Erythroblast (primary cell): ENCODE data around the gene CRYBG2.

Experiments
- DNase-seq, 2 experiments: peaks; one replicate each; lab custom pipeline; 2025; lab: John Stamatoyannopoulos, UW
- GATA1 ChIP-seq: IDR thresholded peaks from 2 replicates; pipeline ENCODE4 v1.6.1; 2011; ENCODE audit warnings: low read depth, mild to moderate bottlenecking, control low read depth, low read length, moderate library complexity
- POLR2A ChIP-seq: IDR thresholded peaks from 2 replicates; pipeline ENCODE4 v1.6.1; 2011; ENCODE audit warnings: mild to moderate bottlenecking, low read length

CRYBG2 gene

GRCh38 chr1:26328597-26328996 lies 25.3 kb downstream of the CRYBG2 start:
- DNase-seq = no peak
- no peak for TF ChIP-seq POLR2A
- TF ChIP-seq GATA1 = no peak

GRCh38 chr1:26327956-26328362 lies 26.0 kb downstream of the CRYBG2 start:
- TF ChIP-seq GATA1 = no peak
- TF ChIP-seq POLR2A = no peak
- no peak for DNase-seq

GRCh38 chr1:26324550-26324949 lies 29.4 kb downstream of the CRYBG2 start:
- no peak for DNase-seq
- TF ChIP-seq GATA1 (no peak), POLR2A (no peak)

- no peak for TF ChIP-seq POLR2A
- no peak for DNase-seq
Measured at GRCh38 chr1:26323382-26323781, 30.5 kb downstream of the CRYBG2 start.

- no peak for DNase-seq
- TF ChIP-seq POLR2A = no peak
- TF ChIP-seq GATA1 = no peak
Measured at GRCh38 chr1:26322042-26322331, 31.9 kb downstream of the CRYBG2 start.

GRCh38 chr1:26321315-26322041 lies 32.5 kb downstream of the CRYBG2 start:
- TF ChIP-seq GATA1 (no peak), POLR2A (no peak)
- DNase-seq = peak in 1 of 2 experiments; percentile 94

GRCh38 chr1:26320896-26321295 lies 33.0 kb downstream of the CRYBG2 start:
- TF ChIP-seq POLR2A = no peak
- no peak for TF ChIP-seq GATA1
- no peak for DNase-seq

- DNase-seq = peak in 1 of 2 experiments; percentile 19
- no peak for TF ChIP-seq GATA1
- TF ChIP-seq POLR2A = no peak
Measured at GRCh38 chr1:26318338-26319064, 35.4 kb downstream of the CRYBG2 start.

GRCh38 chr1:26317612-26318337 lies 36.2 kb downstream of the CRYBG2 start, which contains the start of gene CD52:
Gene CD52 (plus strand): TSS chr1:26317958. CDS start chr1:26318018, 60 bp downstream.
- peak in 1 of 2 experiments; percentile 32 for DNase-seq
- TF ChIP-seq GATA1 (no peak), POLR2A (no peak)

- TF ChIP-seq GATA1 (no peak), POLR2A (no peak)
- no peak for DNase-seq
Measured at GRCh38 chr1:26317146-26317545, 36.8 kb downstream of the CRYBG2 start.

GRCh38 chr1:26315874-26316850 lies 37.8 kb downstream of the CRYBG2 start:
- DNase-seq = no peak
- no peak for TF ChIP-seq GATA1
- TF ChIP-seq POLR2A = no peak

- DNase-seq = no peak
- TF ChIP-seq POLR2A (no peak), GATA1 (no peak)
Measured at GRCh38 chr1:26314501-26314900, 39.4 kb downstream of the CRYBG2 start.

GRCh38 chr1:26307966-26308899 lies 45.7 kb downstream of the CRYBG2 start:
- peak in 1 of 2 experiments; percentile 47 for DNase-seq
